Activated CD4-positive, alpha-beta T cell treated with anti-CD3 and anti-CD28 coated beads for 24 hours (primary cell): ENCODE data around the gene ZBTB18.

Source experiments
- DNase-seq, 2 donors: peaks; one replicate each; pipeline ENCODE4 v3.0.0-alpha.2; 2020; ENCODE audit warnings: low read depth in 2 of 2

The ZBTB18 gene

DNA sequence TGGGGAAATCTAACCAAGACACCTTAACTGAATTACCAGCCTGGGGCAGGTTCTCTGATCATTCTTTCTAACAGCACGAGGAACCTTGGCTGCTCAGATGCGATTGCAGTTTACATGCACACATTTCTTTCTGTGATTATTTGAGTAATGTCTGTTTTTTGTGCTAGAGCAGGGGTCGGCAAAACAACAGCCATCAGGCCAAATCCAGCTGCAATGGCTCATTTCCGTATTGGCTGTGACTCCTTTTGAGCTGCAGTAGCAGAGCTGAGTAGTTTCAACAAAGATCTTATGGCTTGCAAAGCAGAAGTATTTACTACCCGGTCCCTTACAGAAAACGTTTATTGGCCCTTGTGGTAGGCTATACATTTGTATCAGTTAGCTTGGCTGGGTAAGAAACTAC lies 37.1 kb downstream of the ZBTB18 start:
- no peak for DNase-seq

DNA sequence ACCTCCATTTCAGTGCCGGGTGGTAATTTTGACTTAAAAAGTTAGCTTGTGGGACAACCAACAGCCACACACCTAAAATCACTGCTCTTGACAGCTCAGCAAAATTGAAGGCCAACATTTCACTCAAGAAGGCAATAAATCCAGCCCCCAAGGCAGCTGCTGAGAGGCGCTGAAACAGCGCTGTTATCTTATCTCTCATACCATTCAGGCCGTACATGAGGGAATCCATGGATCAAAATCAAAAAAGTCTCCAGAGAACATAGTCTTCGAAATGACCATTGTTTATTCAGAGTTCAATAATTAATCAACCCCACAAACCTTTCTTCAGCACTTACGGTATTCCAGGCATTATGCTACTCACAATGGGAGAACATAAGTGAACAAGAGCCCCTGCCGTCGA lies 38.5 kb downstream of the ZBTB18 start:
- no peak for DNase-seq

DNA sequence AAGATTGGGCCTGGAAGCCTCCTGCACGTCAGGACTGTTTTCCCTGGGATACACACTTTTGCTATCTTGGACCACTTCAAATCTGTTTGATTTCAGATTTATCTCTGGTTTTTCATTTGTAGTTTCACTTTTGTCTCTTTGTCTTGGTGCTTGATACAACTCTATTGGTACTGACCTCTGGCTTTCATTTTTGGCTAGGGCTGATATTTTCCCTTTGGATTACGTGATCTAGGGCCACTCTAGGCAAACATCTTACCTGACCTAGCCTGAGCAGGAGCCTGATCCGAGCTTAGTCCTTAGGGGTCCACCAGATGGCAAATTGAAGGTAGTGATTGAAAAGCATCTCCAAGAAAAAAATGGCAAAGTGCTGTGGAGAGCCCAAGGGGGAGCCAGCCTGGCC lies 39.6 kb downstream of the ZBTB18 start:
- no peak for DNase-seq

DNA sequence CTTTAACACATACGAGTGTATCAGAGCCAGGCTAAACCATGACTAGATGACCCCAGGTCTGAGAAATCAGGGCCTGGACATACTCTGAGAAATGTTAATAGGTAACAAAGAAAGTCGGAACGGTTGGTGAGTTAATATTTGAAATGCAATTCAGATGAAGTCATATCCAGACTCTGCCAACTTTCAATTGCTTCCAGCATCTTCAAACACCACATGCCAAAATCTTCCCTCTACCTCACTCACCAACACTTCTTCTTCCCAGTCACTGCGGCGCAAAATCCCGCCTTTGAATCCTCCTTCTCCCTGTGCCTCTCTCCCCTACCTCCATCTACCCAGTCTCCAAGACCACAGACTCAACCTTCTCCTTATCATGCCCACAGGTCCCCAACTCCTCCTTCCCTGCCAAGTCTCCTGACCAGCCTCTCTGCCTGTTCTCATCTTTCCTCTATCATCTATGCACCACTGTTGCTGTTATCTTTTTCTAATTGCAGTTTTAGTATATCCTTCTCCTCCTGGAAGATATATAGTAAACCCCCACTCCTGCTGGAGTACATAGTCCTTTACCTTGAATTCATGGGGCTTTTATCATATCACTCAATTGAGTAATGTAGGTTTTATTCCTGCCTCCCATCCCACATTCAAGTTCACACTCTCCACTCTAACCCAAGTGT lies 41.3 kb downstream of the ZBTB18 start:
- no peak for DNase-seq

DNA sequence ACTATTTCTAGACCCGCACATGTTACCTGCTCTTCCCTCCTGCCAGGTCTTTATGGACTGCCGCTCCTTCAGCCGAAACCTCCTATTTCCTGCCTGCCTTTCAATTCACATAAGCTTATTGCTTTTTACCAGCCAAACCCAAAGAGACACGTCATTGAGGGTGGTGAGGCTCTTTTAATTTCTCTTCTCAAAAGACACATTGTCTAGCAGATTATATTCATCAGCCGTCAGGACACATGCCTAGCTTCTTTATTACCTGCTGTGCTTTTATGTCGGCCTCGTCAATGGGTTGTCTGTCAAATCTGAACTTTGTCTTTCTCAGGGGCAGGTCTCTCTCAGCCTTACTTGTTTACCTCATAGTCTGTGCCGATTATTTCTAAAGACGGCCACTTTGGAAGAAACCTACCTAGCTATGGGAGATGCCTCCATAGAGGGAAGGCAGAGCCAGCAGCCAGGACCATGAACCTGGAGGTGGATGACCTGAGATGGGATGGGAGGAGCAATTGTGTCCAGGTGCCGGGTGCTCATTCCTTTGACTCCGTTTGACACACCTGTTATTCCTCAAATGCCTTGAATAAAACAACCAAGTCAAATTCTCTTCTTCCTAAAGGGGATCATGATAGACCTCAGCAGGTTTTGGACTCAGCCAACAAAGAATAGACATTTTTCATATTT lies 42.0 kb downstream of the ZBTB18 start:
- no peak for DNase-seq

DNA sequence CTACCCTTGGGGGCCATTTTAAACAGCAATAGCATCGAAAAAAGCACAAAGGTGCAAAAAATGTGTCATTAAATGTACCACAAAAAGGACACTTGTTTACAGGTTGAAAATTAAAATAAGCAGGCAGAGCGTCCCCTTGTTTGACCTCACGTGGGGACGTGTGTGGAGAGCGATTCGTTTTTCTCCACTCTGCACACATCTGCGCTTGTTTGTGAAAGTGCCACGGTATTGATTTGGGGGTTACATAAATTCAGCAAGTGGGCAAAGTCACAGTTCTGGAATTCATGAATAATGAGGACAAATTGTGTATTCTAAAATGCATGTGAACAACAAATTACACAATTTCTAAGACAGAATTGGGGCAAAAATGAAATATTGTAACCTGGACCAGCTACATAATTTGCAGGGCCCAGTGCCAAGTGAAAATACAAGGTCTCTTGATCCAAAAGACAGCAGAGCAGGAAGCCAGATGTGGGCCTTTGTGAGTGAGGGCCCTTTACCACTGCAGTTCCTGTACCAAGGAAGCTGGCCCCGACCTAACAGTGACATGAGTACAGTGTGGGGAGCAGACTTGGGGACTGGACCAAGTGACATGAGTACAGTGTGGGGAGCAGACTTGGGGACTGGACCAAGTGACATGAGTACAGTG lies 43.9 kb downstream of the ZBTB18 start:
- no peak for DNase-seq

DNA sequence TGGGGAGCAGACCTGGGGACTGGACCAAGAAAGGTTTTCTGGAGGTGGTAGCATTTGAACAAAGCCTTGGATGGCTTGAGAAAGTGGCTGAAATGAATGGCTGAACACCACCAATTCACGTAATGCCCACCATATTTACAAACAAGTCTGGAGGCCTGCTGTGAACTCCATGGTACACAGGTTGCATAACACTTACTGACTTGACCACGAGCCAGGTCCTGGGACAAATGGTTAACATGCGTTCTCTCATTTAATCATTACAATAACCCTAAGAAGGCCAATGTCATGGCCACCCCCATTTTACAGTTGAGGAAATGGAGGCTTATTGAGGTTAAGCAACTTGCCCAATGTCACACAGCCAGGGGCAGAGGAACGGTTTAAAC lies 44.4 kb downstream of the ZBTB18 start:
- DNase-seq = no peak

DNA sequence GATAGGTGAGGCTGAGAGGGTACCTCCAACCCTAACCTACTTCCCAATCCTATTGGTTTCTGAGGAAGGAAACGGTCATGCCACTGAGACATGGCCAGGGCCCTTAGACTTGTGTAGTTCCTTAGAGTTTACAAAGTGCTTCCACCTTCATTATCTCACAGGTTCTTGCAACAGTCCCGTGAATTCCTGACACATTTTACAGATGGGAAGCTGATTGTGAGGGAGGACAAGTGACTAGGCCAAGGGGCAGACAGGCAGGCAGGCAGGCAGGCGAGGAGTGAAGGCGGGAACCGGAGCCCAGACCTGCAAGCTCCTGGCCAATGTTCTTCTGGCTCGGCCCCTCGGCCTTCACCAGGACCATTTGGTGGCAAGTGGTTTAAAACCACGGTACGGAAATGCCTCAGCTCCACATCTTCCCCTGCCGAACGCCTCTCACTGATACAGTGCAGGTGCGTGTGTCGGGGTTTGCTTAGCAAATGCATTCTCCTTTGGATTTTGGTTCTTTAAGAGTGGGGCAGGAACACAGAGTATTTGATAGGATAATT lies 45.1 kb downstream of the ZBTB18 start:
- no peak for DNase-seq

DNA sequence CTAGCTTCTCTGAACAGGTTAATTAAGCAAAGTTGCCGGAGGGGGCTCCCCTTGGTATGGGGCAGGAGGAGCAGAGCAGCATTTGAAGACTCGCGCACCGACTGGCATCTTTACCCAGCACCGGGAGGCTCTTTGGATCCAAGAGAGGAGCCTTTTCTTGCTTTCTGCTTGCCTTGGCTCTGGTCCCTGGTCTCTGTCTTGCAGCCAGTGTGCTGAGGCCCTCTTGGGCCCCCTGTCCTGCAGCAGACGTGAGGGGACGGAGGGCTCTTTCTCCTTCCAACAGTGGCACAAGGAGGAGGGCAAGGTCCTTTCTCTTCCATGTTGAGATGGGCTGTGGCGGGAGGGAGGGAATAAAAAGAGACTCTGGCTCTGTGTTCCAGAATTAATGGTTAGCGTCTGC lies 45.6 kb downstream of the ZBTB18 start:
- no peak for DNase-seq

DNA sequence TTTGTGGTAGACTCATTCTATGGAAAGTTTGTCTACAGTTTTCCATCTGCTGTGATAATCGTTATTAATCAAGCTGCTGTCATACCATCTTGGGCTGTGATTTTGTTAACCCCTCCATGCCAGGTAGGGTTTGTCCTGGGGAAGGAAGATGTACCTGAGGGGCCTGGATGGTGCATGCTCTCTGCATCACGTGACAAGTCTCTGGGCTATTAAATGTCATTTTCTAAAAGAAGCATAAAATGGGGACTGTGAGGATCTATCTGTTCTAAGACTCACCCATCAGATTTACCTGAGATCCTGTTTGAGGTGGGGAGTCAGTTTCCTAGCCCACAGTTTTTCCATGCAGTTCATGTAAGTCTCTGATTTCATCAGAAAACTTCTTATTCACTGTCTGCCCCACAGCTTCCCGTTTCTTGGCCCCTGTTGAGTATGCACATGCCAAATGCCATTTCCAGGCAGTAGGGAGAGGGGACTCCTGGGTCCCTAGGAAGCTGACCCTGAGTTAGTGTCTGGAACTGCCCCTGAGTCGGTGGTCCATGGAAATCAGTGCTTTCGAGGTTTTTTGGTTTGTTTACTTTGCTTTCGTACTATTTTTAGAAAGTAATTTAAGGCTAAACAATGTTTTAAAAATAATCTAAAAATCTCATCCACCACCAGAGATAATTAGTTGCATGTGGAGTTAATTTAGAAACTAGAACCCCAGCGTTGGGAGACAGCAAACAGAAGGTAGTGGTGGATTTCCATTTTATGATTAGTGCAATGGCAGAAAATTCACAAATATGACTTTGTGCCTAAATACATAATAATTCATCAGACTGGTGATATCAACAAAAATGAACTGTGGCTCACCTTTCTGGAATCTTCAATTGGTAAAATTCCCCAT lies 46.7 kb downstream of the ZBTB18 start:
- DNase-seq = no peak

DNA sequence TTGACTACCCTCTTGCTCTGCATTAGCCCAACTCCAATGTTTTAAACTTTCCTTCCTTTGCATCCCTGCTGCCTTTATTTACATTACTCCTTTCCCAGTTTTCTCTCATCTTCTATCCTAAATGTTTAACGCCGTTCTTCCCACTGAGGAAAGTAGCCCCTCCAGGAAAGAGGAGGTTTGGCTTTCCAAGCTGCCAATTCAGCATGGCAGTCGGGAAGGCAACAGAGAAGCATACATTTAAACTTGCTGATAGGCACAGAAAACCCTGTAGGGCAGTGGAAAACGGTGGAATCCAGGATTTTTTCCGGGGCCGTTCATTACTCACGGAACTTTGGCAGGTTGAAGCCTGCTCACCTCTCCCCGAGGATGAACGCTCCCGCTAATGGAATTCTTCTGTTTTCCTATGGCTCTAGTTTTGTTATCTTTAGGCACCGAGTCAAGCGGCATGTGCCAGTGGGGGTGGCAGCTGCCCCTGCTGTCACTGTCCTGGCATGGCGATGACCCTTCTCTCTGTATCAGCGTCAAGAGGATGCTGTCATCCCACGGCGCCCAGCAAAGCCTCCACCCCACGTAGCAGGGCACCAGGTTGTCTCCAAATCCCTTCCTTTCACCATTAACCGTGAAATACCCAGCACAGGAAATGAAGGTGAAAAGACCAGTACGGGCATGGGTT lies 48.3 kb downstream of the ZBTB18 start:
- DNase-seq = no peak

DNA sequence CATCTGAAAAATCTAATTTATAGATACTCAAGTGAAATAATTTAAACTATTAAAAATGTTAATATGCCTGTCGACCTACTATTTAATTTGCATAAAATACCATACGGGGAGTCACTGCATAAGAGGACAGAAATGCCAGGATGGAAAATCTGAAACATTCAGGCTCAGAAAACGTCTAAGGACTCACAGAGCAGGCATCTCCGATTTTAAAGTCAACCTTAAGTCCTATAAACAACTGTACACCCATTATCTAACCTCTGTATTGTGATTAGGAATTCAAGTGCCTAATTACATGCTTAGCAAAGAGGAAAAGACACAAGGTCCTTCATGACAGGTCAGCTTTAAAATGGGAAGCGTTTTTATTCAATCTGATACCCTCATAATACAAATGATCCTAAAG lies 49.2 kb downstream of the ZBTB18 start:
- DNase-seq = no peak

DNA sequence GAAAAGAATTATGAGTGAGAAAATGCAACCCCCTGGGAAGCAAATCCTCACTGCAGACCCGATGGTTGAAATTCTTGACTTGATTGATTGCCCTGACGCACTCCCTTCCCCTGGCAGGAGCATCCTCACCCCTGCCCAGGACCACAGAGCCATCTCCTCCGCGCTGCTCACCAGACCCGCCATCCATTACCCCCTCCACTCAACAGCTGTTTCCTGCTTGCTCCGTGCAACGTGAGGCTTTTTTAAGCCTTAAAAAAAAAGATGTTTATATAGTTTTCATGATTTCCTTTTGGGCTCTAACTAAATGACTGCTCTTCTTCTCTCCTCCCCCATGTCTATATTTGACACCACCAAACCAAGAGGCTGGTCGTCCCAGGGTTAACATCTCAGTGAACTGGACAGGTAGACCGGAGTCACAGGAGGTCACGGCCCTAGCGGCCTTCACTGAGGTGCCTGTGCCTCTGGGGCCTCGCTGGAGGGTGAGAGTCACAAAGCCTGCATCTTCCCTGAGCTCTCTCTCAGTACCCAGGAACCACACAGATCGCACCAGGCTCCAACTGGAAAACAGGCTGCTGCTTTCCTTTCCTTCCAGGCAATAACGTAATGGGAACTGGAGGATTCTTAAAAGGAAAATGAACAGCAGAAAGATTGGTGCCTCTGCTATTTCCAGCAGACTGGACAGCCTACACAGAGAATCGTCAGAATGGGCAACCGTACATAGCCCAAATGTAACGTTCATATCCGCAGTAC lies 49.8 kb downstream of the ZBTB18 start:
- DNase-seq = no peak

DNA sequence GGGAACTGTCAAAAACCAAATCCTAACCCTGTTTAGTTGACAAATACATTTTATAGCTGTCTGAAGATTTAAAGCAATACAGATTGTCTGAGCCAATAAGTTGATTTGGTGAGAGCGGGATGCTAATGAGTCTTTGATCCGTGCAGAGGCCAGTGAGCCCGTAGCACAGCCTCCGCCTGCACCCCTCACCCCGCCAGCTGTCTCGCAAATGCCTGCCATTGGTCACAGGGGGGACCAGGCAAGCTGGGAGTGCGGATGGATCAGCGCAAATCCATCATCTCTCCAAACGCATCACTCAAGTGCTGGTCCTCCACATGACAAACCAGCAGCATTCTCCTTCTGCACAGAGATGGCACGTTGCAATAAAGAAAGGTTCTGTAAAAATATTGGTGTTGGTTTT lies 51.0 kb downstream of the ZBTB18 start:
- DNase-seq = no peak

DNA sequence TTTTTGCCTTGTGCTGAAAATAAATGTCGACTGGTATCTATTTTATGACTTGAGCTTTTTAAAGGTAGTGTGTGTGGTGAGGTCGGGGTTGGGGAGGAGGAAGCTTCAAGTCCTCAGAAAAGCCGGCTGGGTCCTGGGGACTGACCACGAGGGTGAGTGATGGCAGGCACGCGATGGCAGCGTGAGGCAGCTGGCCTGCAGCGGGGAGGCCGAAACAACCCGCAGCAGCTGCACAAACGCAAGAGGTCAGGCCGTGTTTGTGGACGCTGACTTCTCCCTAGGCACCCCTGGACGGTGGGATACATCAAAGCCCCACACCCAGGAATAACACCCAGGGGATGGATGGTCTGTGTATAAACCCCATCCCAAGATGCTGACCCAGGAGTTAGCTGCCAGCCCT lies 51.4 kb downstream of the ZBTB18 start:
- DNase-seq = no peak

DNA sequence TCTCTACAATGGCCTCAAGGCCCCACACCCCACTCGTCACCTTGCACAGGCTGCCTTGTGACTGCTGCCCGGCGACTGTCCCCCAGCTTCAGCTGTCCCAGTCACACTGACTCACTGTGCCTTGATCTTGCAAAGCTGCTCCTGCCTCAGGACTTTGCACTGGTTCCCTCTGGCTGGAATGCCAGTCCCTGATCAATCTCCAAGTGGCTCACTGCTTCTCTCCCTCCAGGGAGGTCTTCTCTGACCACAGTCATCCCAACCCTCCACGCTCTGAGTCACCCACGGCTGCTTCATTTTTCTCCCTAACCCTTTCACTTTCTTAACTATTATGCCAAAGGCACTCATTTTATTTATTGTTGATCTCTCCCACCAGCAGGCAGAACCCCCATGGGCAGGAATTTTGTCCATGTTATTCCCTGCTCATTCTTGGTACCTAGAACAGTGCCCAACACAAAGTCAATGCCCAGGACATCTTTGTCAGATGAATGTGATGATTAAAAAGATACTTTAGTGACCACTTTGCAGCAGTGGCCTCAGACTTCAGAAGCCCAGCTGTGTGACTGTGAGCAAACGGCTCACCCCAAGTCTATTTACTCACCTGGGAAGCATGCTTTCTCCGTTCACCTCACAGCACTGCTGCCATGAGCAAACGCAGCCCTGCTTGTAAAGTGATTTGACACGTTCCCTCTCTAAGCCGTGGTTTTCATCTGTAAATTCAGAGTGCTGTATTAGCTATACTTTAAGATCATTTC lies 53.4 kb downstream of the ZBTB18 start:
- DNase-seq = no peak

DNA sequence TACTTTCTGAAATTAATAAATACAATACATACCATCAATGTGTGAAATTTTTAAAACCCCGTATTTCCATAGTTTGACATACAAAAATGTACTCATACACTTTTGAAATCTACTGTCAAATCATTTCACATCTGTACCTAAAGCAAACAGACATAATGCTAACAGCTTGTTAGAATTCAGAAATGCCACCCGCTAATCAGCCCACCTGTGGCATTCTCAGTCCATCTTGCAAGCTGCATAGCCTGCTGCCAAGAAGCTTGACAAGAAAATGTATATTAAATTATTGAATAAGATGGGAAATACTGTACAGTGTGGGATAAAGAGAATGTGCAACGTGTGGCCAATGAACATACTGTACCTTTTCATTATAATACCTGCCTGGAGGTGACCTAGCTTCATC lies 55.1 kb downstream of the ZBTB18 start:
- no peak for DNase-seq
